HL-60/S4 (cell line): Measurements from ENCODE around the gene REEP1.
"Not testable (repeated sequence)": the region's sequence is repeated elsewhere in the genome, so short reads cannot be mapped to it uniquely, and the experiment has no call there.

ENCODE experiments used
- in situ Hi-C: fragments of 300-500 bp; cut with MboI; formaldehyde crosslinking; loops from 2 replicates; pipeline ENCODE4 v1.14.3; 2022; ENCODE audit warnings: low sequenced_read_pairs

The REEP1 gene

DNA sequence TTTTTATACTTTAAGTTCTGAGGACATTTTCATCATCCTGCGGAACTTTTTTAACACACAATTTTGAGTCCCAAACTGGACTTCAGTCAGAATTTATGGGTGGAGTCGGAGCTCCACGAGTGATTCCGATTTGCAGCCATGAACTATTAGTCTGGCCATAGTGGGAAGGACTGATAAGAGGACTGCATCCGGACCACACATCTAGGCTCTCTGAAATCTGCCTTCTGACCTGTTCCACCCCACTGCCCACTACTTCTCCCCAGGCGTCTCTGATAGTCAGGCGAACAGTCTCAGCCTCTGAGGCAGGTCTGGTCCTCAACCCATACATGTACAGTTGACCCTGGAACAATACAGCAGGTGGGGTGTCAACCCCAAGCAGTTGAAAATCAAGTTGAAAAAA, 133.0 kb downstream of the REEP1 start:
- in situ Hi-C loops, result no loop called here

DNA sequence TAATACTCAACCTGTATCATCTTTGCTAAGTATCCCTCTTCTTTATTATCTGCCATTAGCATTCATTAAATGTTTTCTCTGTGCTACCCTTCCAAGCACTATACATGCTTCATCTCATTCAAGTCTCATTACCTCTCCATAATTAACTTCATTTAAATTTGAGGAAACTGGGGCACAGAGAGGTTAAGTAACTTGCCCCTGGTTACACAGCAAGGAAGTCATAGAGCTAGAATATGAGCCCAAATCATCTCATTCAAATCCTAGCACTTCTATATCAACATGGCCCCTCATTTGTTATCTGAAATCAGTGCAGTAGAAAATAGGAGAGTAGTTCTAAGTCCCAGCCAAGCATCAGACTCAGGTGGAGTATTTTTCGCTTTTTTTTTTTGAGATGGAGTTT, 133.8 kb downstream of the REEP1 start:
- in situ Hi-C loops, result no loop called here

DNA sequence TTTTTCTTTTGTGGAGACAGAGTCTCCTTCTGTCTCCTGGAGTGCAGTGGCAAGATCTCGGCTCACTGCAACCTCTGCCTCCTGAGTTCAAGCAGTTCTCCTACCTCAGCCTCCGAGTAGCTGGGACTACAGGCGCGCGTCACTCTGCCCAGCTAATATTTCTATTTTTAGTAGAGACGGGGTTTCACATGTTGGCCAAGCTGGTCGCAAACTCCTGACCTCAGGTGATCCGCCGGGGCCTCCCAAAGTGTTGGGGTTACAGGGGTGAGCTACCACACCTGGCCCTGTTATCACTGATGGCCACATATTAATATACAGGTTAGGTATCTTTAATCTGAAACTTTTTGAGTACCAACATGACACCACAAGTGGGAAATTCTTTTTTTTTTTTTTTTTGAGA, 134.7 kb downstream of the REEP1 start:
- in situ Hi-C loops, result no loop called here

DNA sequence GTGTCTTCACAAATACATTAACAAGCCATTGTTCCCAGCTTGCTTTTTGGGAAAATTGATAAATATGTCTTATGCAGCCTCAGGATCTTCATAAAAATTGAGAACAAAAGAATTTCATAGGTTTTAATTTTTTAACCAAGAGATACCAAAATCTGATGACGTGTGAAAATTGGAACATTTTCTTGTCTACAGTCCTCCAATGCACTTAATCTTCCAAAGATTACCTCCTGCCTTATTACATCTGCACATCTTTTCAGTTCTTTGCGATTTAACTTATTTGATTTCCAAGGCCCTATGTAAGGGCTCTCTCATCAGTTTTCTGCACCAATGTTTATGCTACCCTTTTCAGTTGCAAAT, 135.1 kb downstream of the REEP1 start:
- in situ Hi-C loops, result no loop called here

DNA sequence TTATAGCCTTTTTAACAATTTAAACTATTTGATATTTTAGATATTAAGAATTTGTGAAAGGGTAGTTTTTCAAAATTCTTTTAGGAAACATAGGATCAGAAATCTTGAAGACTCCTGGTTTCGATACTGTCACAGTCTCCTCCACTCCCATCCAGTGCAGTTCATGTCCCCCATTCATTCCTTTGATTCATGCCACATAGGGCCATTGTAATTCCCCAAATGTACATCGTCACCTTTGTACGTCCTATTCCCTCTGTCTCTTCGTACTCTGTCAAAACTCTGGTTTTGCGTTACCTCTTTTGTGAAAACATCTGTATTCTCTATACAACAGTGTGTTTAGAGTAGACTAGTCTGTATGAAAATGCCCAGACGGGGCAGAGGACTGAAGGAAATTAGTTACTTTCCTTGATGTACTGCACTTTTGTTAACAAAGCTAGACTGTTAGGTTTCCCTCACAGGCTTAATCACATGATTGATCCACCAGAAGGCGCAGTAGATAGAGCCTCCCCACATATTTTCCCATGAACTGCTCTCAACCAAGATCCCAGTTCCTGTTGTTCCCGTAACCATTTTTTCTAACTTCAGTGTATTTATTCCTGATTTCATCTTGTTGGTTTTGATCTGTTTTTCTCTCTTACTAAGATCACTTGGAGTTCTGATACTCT, 135.6 kb downstream of the REEP1 start:
- in situ Hi-C loops, result no loop called here

DNA sequence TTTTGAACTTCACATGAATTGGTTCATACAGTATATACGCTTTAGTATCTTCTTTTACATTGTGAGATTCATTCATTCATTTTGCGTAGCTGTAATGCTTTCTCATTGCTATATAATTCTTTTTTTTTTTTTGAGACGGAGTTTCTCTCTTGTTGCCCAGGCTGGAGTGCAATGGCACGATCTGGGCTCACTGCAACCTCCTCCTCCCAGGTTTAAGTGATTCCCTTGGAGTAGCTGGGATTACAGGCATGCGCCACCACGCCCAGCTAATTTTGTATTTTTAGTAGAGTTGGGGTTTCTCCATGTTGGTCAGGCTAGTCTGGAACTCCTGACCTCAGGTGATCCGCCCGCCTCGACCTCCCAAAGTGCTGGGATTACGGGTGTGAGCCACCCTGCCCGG, 136.9 kb downstream of the REEP1 start:
- in situ Hi-C loops, result not testable (repeated sequence)

DNA sequence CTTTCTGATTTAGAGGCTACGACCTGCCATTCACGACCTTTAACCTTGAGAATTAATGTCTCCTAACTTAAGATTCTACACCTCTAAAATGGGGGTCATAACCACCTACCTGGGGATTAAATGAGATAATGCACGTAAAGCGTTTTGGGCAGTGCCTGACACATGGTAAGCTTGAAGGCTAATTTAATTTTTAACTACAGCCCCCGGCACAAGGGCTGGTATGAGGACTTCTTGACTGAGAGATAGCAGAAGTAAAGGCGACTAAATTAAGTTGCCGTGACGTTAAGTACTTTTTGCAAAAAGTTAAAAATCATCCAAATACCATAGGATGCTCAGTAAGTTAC, 137.6 kb downstream of the REEP1 start:
- in situ Hi-C loops, result no loop called here

DNA sequence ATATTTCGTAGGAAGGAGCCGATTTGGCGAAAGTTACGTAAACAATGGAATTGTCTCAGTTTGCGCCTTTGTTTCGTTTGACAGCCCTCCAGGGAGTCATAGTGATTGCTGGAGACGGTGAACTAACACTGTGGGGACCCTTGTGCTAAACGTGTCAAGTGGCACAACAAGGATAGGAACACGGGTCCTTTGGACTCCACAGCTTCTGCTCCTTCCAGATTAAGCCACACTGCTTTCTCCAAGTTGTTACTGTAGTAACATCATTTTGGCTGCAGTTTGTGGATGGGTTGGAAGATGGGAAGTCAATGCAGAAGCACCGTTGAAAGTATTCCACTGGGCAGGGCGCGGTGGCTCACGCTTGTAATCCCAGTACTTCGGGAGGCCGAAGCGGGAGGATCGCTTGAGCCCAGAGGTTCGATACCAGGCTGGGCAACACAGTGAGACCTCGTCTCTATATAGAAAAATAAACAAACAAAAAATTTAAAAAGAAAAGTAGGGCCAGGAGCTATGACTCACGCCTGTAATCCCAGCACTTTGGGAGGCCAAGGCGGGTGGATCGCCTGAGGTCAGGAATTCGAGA, 141.5 kb downstream of the REEP1 start:
- in situ Hi-C loops, result no loop called here

DNA sequence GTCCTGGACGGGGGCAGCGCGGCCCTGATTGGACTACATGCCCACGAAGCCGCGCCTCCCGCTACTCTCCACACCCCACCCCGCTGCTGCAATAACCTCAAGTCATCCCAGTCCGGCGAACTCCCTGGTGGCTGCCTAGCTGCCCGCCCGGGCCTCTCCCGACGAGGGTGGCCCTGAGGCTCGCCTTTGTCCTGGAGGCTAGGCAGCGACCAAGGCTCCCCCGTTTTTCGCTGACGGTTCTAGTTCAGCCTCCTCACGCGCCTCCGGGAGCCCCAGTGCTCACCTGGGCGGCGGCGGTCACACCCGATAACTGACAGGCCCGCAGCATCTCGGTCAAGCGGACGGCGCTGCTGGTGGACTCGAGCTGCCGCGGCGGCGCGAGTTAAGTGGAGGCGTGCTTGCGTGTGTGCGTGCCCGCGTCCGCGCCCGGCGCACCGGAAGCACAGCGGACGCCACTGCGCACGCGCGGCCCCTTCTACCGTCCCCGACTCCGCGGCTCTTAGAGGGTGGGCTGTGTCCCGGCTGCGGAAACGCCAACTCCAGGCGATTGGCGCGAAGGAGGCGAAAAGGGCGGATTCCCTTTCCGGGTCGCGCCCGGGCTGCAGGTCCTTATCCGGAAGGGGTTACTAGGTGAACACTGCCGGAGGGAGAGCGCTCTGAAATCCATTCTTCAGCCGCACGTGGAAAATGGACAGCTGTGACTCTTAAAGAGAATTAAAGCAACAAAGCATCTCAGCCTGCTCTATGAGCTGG, 142.2 kb downstream of the REEP1 start, which contains the start of gene IMMT:
IMMT (minus strand) TSS at position 408 of the 753 bp plus-strand sequence; CDS start at position 328, 80 bp downstream.
- in situ Hi-C loops, result no loop called here

DNA sequence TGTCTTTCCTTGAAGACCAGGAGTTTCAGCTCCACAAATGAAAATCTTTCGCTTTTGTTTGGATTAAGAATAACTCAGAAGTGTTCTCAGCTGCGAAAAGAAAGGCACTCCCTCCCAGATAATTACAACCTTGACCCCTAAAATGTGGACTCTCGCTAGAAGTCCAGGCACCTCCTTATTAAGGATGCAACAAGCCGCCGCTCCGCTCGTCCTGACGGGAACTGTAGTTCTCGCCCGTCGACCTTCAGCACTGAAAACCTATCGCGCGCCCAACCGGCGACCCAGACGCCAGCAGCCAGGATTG, 142.7 kb downstream of the REEP1 start:
- in situ Hi-C loops, result no loop called here

DNA sequence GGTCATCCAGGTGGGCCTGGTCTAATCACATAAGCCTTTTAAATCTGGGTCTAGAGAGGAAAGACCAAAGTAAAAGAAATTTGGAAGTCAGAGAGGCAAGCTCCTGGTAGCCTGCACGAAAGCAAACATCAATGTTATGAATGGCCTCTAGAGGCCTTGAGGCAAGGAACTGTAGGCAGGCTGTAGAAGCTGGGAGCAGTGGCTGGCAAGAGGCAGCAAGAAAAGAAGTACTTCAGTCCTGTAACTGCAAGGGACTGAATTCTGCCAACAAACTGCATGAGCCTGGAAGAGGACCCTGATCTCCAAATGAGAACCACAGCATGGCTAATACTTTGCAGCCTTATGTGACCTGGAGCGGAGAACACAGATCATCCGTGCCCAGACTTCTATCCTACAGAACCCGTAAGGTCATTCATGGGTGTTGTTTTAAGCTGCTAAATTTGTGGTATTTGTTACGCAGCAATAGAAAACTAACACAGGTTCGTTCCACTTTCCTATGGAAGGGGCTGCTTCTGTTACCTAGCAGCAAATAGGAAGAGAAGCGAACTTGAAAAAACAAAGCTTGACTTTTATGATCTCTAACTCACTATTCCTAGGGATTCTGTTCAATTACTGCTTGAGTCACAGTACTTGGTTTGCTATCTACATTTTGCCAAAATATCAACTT, 143.4 kb downstream of the REEP1 start:
- in situ Hi-C loops, result no loop called here

DNA sequence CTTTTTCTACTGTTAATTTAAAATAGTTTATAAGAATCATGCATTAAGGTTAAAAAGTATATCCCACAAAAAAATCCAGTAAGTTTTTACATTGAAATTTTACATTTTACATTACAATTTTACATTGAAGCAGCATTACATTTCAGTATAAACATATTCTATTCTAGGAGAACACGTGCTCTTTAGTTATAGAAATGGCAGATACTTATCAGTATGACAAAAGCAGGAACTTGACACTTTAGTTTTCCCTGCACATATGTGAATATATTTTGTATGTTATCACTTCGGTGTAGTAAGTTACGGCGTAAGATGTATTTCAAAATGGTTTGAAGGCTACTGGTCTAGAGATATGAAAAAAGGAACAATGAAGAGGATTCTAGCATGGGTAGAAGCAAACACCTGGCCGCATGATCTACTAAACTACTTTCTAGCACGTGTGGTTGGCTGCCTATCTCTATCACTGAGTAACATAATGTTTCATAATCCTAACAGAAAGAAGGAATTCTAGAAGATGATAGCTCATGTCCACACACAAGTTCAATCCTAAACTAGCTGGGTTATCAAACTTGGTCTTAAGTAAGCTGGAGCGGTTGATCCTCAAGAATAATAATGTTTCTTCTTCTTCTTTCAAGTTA, 147.5 kb downstream of the REEP1 start:
- in situ Hi-C loops, result no loop called here

DNA sequence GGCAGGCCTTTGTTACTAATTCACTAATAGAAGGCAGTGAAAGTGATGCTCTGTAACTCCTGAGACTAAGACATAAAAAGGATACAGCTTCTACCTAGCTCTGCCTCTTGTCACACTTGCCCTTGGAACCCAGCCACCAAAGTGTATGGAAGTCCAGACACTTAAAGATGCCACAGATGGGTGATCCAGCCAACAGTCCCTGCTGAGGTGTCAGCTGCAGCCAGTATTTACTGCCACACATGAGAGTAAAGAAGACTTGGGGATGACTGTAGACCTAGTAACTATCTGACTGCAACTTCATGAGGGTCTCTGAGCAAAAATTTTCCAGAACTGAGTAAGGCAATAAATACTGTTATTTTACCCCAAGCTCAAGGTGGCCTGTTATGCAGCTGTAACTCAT, 151.0 kb downstream of the REEP1 start:
- in situ Hi-C loops, result no loop called here

DNA sequence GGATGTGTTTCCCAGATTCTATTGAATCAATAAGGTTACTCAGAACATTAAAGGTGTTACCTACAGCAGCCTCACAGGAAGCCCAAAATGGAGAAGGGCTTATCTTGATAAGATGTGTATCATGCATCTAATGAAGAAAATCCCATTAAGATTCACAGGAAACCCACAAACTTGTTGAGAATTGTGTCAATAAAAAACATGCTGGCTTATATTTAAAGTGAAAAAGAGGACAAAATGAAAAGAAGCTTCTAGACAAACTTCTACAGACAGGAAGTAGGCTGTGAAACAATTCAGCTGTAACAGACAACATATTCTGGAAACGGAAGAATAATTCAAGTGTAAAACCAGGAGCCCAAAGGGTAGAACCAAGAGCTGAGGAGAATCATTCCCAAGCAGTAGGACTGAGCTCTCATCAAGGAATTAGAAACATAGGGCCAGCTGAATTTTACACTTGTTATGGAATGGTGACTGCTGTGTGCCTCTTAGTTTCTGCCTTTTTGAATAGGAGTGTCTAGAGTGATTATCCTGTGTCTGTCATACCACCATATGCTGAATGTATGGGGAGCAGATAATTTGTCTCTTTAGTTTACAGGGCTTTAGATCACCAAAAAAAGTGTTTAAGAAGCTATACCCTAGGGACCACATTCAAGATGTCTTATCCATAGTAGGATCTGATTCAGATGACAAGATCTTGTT, 151.8 kb downstream of the REEP1 start:
- in situ Hi-C loops, result no loop called here

DNA sequence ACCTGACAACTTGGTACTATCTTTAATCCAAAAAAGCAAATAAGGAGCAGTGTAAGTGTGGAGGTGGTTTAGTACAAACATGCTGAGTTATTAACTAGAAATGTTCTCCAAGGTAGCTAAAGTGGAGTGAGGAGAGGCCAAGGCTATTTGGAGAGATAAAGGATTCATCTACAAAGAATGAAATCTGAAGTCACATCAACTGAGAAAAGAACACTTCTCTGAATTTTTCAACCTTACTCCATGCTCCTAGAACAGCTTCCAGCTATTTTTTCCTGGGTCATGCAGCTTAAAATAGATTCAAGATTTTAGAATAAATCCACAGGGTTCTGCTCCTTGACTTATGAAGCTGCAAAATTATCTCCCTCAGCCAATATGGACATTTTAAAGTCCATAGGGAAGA, 160.8 kb downstream of the REEP1 start:
- in situ Hi-C loops, result no loop called here

DNA sequence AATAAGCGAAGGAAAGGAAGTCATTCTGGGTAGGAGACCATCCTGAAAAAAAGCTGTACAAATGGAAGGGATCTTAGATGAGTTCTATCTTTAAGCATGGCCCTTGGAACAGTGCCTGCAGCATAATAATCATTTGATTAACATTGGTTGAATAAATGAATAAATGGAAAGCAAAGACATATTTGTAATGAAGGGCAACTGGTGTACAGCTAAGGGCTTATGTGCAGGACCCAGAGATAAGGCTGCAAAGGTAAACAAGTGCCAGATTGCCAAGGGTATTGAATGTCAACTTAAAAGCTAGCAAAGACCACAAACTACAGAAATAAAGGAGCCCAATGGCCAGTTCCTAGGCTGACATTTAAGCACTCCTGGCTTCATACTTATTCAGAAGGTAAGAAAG, 161.6 kb downstream of the REEP1 start:
- in situ Hi-C loops, result no loop called here

DNA sequence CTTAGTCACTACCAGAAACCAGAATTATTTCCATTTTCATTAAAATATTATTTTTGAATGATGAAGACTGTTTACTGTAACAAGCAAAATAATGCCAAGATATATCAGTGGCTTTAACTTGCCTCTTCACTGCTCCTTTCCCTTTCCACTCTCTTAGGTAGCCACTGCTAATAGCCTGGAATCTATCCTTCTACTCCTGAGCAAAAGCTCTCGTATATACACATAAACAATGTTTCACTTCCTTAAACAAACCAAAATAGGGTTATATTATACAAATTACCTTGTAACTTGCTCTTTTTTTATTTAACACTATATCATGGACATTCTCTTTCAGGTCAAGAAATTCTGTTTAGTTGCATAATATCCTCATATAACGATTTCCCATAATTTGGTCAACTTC, 163.0 kb downstream of the REEP1 start:
- in situ Hi-C loops, result no loop called here

DNA sequence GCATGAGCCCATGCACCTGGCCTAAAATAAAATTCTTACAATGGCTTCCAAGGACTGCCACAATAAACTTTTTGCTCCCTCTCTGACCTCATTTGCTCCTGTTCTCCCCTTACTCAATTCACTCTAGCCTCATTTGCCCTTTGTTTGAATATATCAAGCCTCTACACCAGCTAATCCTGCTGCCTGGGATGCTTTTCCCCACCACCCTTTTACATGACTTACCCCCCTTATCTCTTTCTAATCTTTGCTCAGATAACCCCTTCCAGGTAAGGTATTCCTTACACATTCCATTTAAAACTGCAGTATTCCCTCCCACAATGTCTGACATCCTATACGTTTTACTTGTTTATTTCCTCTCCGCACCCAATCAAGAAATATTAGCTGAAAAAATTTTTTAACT, 164.8 kb downstream of the REEP1 start:
- in situ Hi-C loops, result no loop called here

DNA sequence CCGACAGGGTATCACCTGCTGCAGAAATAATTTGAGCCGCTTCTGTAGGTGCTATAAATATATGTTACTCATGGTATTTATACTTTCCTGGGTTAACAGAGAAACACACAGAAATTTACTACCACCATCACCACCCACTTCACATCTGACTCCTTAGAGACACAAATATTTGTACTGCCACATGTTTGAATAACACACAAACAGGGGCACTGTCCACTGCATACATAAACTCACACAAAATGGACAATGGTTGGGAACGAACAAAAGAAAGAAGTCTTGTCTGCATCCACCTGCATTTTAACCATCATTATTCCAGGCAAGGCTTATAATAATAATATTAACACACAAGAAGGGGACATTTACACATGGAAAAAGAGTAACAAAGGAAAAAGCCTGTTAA, 166.1 kb downstream of the REEP1 start:
- in situ Hi-C loops, result no loop called here

DNA sequence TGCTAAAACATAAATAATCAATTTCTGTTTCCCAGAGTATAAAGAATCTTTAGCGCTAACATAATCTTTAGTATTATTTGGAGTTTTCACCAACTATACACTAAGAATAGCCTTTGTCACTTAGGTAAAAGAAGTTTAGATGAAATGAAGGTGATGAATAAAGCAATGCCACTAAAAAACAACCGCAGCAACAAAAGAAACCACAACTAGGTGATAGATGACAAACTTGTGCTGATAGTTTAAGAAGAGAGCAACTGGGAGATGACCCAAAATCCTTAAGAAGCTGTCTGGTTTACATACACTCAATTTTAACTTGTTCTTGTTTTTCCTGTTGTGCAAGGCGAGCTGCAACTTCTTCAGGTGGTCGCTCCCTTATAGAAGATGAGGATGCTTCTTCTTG, 167.0 kb downstream of the REEP1 start:
- in situ Hi-C loops, result no loop called here
